ENCODE data around the gene ZNF276.

The ZNF276 gene

GRCh38 chr16:89721546-89722391, 432 bp downstream of the ZNF276 start:
- Mint-ChIP-seq H3K4me3 (peak overlapping the region; percentile 90), H3K4me1 (peaks cover 57% of the 10 kb centered on the region), H3K36me3 (peaks cover 59% of the 10 kb centered on the region)

GRCh38 chr16:89722392-89723278, 1.3 kb downstream of the ZNF276 start:
- H3K36me3 Mint-ChIP-seq = peaks cover 61% of the 10 kb centered on the region
- ATAC-seq (peak; percentile 47), DNase-seq (ENCODE audit: low spot score in 2 of 2) (peak; percentile 50 to 83)
- H3K4me3 Mint-ChIP-seq = peak overlapping the region; percentile 90
- peaks cover 63% of the 10 kb centered on the region for H3K4me1 Mint-ChIP-seq
- no peaks in the 10 kb centered on the region for H3K9me3 Mint-ChIP-seq
- peak overlapping the region; percentile 78 for H3K27ac Mint-ChIP-seq

More at GRCh38 chr16:89721546-89722391, 432 bp downstream of the ZNF276 start:
- peak overlapping the region; percentile 37 for H3K27ac Mint-ChIP-seq
- peak; percentile 33 for ATAC-seq
- no peaks in the 10 kb centered on the region for H3K9me3 Mint-ChIP-seq
- peak; percentile 60 to 90 for DNase-seq (ENCODE audit: low spot score in 2 of 2)

GRCh38 chr16:89723279-89724250, 2.2 kb downstream of the ZNF276 start:
- DNase-seq (ENCODE audit: low spot score in 2 of 2) (peak; percentile 56 to 86), ATAC-seq (peak; percentile 73)
- H3K27ac Mint-ChIP-seq = peak overlapping the region; percentile 78
- peaks cover 64% of the 10 kb centered on the region for H3K36me3 Mint-ChIP-seq
- H3K4me3 Mint-ChIP-seq = peak overlapping the region; percentile 90
- no peaks in the 10 kb centered on the region for H3K9me3 Mint-ChIP-seq
- H3K4me1 Mint-ChIP-seq = peaks cover 58% of the 10 kb centered on the region

GRCh38 chr16:89727406-89728120, 6.2 kb downstream of the ZNF276 start:
- peaks cover 100% of the 10 kb centered on the region for H3K36me3 Mint-ChIP-seq
- H3K4me1 Mint-ChIP-seq = peaks cover 60% of the 10 kb centered on the region
- H3K27ac Mint-ChIP-seq = peak overlapping the region; percentile 56
- H3K9me3 Mint-ChIP-seq = no peaks in the 10 kb centered on the region
- DNase-seq (ENCODE audit: low spot score in 2 of 2) (no peak), ATAC-seq (no peak)
- no peak overlapping the region for H3K4me3 Mint-ChIP-seq

GRCh38 chr16:89729293-89729692, 8.0 kb downstream of the ZNF276 start:
- Mint-ChIP-seq H3K27ac (peak overlapping the region; percentile 29), H3K36me3 (peaks cover 100% of the 10 kb centered on the region), H3K4me1 (peaks cover 55% of the 10 kb centered on the region), H3K4me3 (no peak overlapping the region), H3K9me3 (no peaks in the 10 kb centered on the region)
- DNase-seq (ENCODE audit: low spot score in 2 of 2) (no peak), ATAC-seq (no peak)

- no peak for ATAC-seq
- H3K4me1 Mint-ChIP-seq = peaks cover 55% of the 10 kb centered on the region
- H3K27ac Mint-ChIP-seq = peak overlapping the region; percentile 29
- peaks cover 100% of the 10 kb centered on the region for H3K36me3 Mint-ChIP-seq
- no peak overlapping the region for H3K4me3 Mint-ChIP-seq
- DNase-seq (ENCODE audit: low spot score in 2 of 2) = no peak
- H3K9me3 Mint-ChIP-seq = no peaks in the 10 kb centered on the region
These were observed 8.7 kb downstream of the ZNF276 start for GRCh38 chr16:89729863-89730593.

DNA sequence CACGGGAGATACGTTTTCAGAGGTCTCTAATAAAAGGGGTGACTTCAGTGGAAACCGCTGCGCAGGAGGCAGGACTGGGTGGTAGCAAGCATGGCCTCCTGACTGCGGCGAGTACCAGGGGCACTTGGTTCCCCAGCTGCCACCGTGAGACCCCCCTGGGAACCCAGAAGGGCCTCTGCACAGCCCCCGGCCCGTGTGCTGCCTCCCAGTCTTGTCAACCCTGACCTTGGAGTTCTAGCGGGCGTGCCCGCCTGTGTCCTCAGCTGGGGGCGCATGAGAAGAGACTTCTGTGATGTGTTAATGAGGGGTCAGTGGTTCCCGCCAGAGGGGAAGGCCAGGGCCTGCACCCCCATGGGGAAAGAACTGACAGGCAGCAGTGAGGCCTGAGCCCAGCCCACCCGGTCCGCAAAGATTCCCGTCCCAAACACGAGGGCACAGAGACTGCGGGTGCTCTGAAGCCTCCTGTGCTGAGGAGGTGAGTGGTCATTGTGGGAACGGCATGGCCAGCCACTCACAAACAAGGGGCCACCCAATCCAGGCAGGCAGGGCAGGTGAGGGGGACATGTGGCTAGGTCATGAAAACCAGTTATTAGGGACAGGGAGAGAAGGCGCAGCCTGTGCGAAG, 9.4 kb downstream of the ZNF276 start:
- Mint-ChIP-seq H3K36me3 (peaks cover 100% of the 10 kb centered on the region), H3K4me1 (peaks cover 55% of the 10 kb centered on the region), H3K27ac (peak overlapping the region; percentile 29), H3K9me3 (no peaks in the 10 kb centered on the region), H3K4me3 (no peak overlapping the region)
- ATAC-seq = no peak
- no peak for DNase-seq (ENCODE audit: low spot score in 2 of 2)

- peak overlapping the region; percentile 88 for H3K27ac Mint-ChIP-seq
- no peaks in the 10 kb centered on the region for H3K9me3 Mint-ChIP-seq
- no peak overlapping the region for H3K4me3 Mint-ChIP-seq
- peaks cover 100% of the 10 kb centered on the region for H3K36me3 Mint-ChIP-seq
- ATAC-seq (no peak), DNase-seq (ENCODE audit: low spot score in 2 of 2) (no peak)
- peaks cover 56% of the 10 kb centered on the region for H3K4me1 Mint-ChIP-seq
These were observed 11.0 kb downstream of the ZNF276 start for GRCh38 chr16:89732142-89732917.

DNA sequence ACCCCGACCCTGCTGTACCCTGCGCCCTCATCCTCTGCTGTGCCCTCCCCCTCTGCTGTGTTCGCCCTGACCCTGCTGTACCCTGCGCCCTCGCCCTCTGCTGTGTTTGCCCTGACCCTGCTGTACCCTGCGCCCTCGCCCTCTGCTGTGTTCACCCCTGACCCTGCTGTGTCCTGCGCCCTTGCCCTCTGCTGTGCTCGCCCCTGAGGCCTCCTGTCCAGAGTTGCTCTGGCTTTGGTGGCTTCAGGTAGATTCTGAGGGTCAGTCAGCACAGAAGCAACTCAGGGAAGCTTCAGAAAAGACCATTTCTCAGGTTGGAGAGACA, 11.5 kb downstream of the ZNF276 start:
- Mint-ChIP-seq H3K36me3 (peaks cover 100% of the 10 kb centered on the region), H3K4me3 (no peak overlapping the region), H3K9me3 (no peaks in the 10 kb centered on the region), H3K4me1 (peaks cover 56% of the 10 kb centered on the region), H3K27ac (peak overlapping the region; percentile 88)
- no peak for DNase-seq (ENCODE audit: low spot score in 2 of 2)
- no peak for ATAC-seq

- Mint-ChIP-seq H3K9me3 (no peaks in the 10 kb centered on the region), H3K36me3 (peaks cover 100% of the 10 kb centered on the region), H3K27ac (peak overlapping the region; percentile 88), H3K4me1 (peaks cover 58% of the 10 kb centered on the region), H3K4me3 (no peak overlapping the region)
- ATAC-seq (no peak), DNase-seq (ENCODE audit: low spot score in 2 of 2) (no peak)
These were observed 12.0 kb downstream of the ZNF276 start for GRCh38 chr16:89733322-89733721.

GRCh38 chr16:89733792-89734191, 12.5 kb downstream of the ZNF276 start:
- ATAC-seq = no peak

DNA sequence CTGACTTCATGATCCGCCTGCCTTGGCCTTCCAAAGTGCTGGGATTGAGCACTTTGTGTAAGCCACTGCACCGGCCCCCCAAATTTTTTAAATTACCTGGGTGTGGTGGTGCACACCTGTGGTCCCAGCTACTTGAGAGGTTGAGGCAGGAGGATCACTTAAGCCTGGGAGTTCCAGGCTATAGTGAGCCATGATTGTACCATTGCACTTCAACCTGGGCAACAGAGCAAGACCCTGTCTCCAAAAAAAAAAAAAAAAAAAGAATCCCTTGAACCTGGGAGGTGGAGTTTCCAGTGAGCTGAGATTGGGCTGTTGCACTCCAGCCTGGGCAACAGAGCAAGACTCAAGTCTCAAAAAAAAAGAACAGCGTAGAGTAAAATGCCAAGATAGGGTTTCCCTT, 15.2 kb downstream of the ZNF276 start:
- H3K27ac Mint-ChIP-seq = peak overlapping the region; percentile 84
- peaks cover 53% of the 10 kb centered on the region for H3K4me1 Mint-ChIP-seq

More at GRCh38 chr16:89733792-89734191, 12.5 kb downstream of the ZNF276 start:
- H3K4me3 Mint-ChIP-seq = no peak overlapping the region
- H3K36me3 Mint-ChIP-seq = peaks cover 100% of the 10 kb centered on the region
- no peak overlapping the region for H3K27ac Mint-ChIP-seq
- H3K4me1 Mint-ChIP-seq = peaks cover 60% of the 10 kb centered on the region
- DNase-seq (ENCODE audit: low spot score in 2 of 2) = no peak
- H3K9me3 Mint-ChIP-seq = no peaks in the 10 kb centered on the region

More for the DNA sequence above, 15.2 kb downstream of the ZNF276 start:
- no peak for DNase-seq (ENCODE audit: low spot score in 2 of 2)
- ATAC-seq = no peak
- Mint-ChIP-seq H3K9me3 (no peaks in the 10 kb centered on the region), H3K36me3 (peaks cover 100% of the 10 kb centered on the region), H3K4me3 (no peak overlapping the region)

Data from stimulated activated effector memory CD8-positive, alpha-beta T cell treated with anti-CD3 and anti-CD28 coated beads, Interleukin-12 subunit alpha, Interleukin-12 subunit beta, amount 100 ng/mL, for 72 hours (primary cell).